HG03432 (cell line): ENCODE measurements around the gene NUDCD2.

Experiments used
- ATAC-seq: cut with Tn5 transposase; IDR thresholded peaks from one replicate; pipeline ENCODE4 v1.9.1; 2021; ENCODE audit warnings: mild to moderate bottlenecking, moderate library complexity; ENCODE audit not compliant: unreplicated experiment

NUDCD2 gene

GRCh38 chr5:163459819-163460561 is at the start of gene NUDCD2:
TSS of gene NUDCD2 (minus strand) at chr5:163460102. CDS start at chr5:163460050, 52 bp downstream.
- peak; percentile 79 for ATAC-seq

- ATAC-seq, result no peak
These were observed 49.5 kb upstream of the NUDCD2 start for GRCh38 chr5:163509291-163509951.

- ATAC-seq, result no peak
These were observed 48.9 kb upstream of the NUDCD2 start for GRCh38 chr5:163508753-163509152.

- ATAC-seq, result no peak
These were observed 46.8 kb upstream of the NUDCD2 start for GRCh38 chr5:163506726-163507125.

GRCh38 chr5:163506095-163506457 is 46.2 kb upstream of the NUDCD2 start:
- peak; percentile 9 for ATAC-seq

- ATAC-seq, result peak; percentile 91
These were observed 45.6 kb upstream of the NUDCD2 start, which contains the start of gene MAT2B for GRCh38 chr5:163505368-163506094. TSS of gene MAT2B (plus strand) at chr5:163505619. CDS start at chr5:163505687, 68 bp downstream.

GRCh38 chr5:163505049-163505367 is 45.1 kb upstream of the NUDCD2 start:
- ATAC-seq, result peak; percentile 1

GRCh38 chr5:163504079-163504931 is 44.4 kb upstream of the NUDCD2 start:
- ATAC-seq, result no peak

- ATAC-seq, result peak; percentile 9
These were observed 43.5 kb upstream of the NUDCD2 start for GRCh38 chr5:163503106-163504078.

- no peak for ATAC-seq
These were observed 42.6 kb upstream of the NUDCD2 start for GRCh38 chr5:163502521-163502920.

- ATAC-seq, result no peak
These were observed 39.0 kb upstream of the NUDCD2 start for GRCh38 chr5:163498886-163499285.

- ATAC-seq, result peak; percentile 49
These were observed 37.4 kb upstream of the NUDCD2 start for GRCh38 chr5:163497315-163497714.

GRCh38 chr5:163496286-163496685 is 36.4 kb upstream of the NUDCD2 start:
- no peak for ATAC-seq

- no peak for ATAC-seq
These were observed 29.8 kb upstream of the NUDCD2 start for GRCh38 chr5:163489745-163490075.

GRCh38 chr5:163489055-163489744 is 29.3 kb upstream of the NUDCD2 start:
- peak; percentile 44 for ATAC-seq

GRCh38 chr5:163478982-163479271 is 19.0 kb upstream of the NUDCD2 start:
- no peak for ATAC-seq

- ATAC-seq, result no peak
These were observed 18.5 kb upstream of the NUDCD2 start for GRCh38 chr5:163478126-163478981.

- no peak for ATAC-seq
These were observed 15.5 kb upstream of the NUDCD2 start for GRCh38 chr5:163475411-163475810.
